Lung (tissue), 16 donors: ENCODE measurements around the gene STK32B. TPM values are rescaled to one million over a fixed set of nuclear protein-coding genes. Genes with fewer than 3 reads are reported as not detected.
"Not testable (repeated sequence)": the region's sequence is repeated elsewhere in the genome, so short reads cannot be mapped to it uniquely, and the experiment has no call there.

Source experiments
- ATAC-seq: fragments of 200-7000 bp; cut with Tn5 transposase; one replicate; pipeline ENCODE4 v1.9.1; 2020; ENCODE audit warnings: moderate number of reproducible peaks; ENCODE audit not compliant: insufficient read depth, low FRiP score
- DNase-seq, 3 donors: peaks; one replicate each; pipeline ENCODE4 v3.0.0-alpha.2; 2013 to 2017
- H3K27ac ChIP-seq, 2 donors: one replicate each; pipeline ENCODE4 v1.5.1; 2013; ENCODE audit warnings: mild to moderate bottlenecking in 2 of 2, moderate library complexity in 2 of 2, control low read depth in 1 of 2, inconsistent platforms in 1 of 2, low read depth in 1 of 2, low read length in 1 of 2
- H3K27me3 ChIP-seq, 3 donors: one replicate each; pipeline ENCODE4 v1.5.1; 2013; ENCODE audit warnings: low read length in 2 of 3; ENCODE audit not compliant: control insufficient read depth in 3 of 3, insufficient read depth in 3 of 3
- H3K36me3 ChIP-seq, 4 donors: one replicate each; pipeline ENCODE4 v1.5.1; 2013; ENCODE audit warnings: low read length in 4 of 4, mild to moderate bottlenecking in 1 of 4, moderate library complexity in 1 of 4; ENCODE audit not compliant: control insufficient read depth in 4 of 4, insufficient read depth in 4 of 4
- H3K4me1 ChIP-seq, 5 donors: one replicate each; pipeline ENCODE4 v1.5.1; 2013; ENCODE audit warnings: low read length in 5 of 5, mild to moderate bottlenecking in 2 of 5, moderate library complexity in 1 of 5; ENCODE audit not compliant: control insufficient read depth in 5 of 5, insufficient read depth in 5 of 5
- H3K4me3 ChIP-seq: one replicate; pipeline ENCODE4 v1.5.1; 2013; ENCODE audit warnings: mild to moderate bottlenecking, control low read depth, moderate library complexity
- H3K9ac ChIP-seq, 2 donors: one replicate each; pipeline ENCODE4 v1.5.1; 2013; ENCODE audit warnings: low read length in 2 of 2, control low read depth in 1 of 2; ENCODE audit not compliant: insufficient read depth in 1 of 2
- H3K9me3 ChIP-seq, 4 donors: one replicate each; pipeline ENCODE4 v1.5.1; 2013; ENCODE audit warnings: low read length in 3 of 4, mild to moderate bottlenecking in 1 of 4, moderate library complexity in 1 of 4; ENCODE audit not compliant: control insufficient read depth in 4 of 4, insufficient read depth in 3 of 4
- WGBS, 2 donors: extraction: QIAGEN DNeasy Blood & Tissue Kit; methylation state at CpG; one replicate each; pipeline ENCODE4 v1.1.7; 2013; 5-methylcytosine and 5-hydroxymethylcytosine counted together
- long read RNA-seq, 5 donors: transcript quantifications; one replicate each; lab custom pipeline, GENCODE V29; 2026
- polyA plus RNA-seq, 2 donors: library from polyadenylated mRNA; stranded (reverse); fragments of 200-250 nt; gene quantifications; one replicate each; pipeline ENCODE4 v1.2.1, GENCODE V29; 2013
- total RNA-seq, 2 donors: library from RNA; depleted of rRNA in 1 of 2; stranded (reverse); fragments of >200 nt in 1 of 2; gene quantifications; one replicate each; pipeline ENCODE4 v1.2.1, GENCODE V29; 2014 to 2021
- TF ChIP-seq, protein P1 (sequence below): IDR thresholded peaks from 2 replicates; pipeline ENCODE4 v1.5.1; 2012; ENCODE audit warnings: mild to moderate bottlenecking; ENCODE audit errors: control extremely low read depth, extremely low read depth
- donor health status: control.
- donor health status: control.
- donor health status: Bipolar disorder and iron deficiency.
- donor health status: healthy.
- donor health status: DM: yes; HTN: yes; CAD: no.

STK32B gene
- total RNA-seq (1 to 10 TPM; 2.2 TPM), polyA plus RNA-seq (under 1 TPM; 0.29 to 0.65 TPM)
- long read RNA-seq, donor 1, partial matches to known transcripts = 0 of 2 reads
- long read RNA-seq, donor 1, other reads (novel, unspliced or antisense) = 0 of 2 reads
- long read RNA-seq, donor 2 = 0 reads
- long read RNA-seq, donor 3 = 0 reads
- long read RNA-seq, donor 4, partial matches to known transcripts = 0 of 1 reads
- long read RNA-seq, donor 4, other reads (novel, unspliced or antisense) = 0 of 1 reads
- long read RNA-seq, donor 5 = 0 reads

DNA sequence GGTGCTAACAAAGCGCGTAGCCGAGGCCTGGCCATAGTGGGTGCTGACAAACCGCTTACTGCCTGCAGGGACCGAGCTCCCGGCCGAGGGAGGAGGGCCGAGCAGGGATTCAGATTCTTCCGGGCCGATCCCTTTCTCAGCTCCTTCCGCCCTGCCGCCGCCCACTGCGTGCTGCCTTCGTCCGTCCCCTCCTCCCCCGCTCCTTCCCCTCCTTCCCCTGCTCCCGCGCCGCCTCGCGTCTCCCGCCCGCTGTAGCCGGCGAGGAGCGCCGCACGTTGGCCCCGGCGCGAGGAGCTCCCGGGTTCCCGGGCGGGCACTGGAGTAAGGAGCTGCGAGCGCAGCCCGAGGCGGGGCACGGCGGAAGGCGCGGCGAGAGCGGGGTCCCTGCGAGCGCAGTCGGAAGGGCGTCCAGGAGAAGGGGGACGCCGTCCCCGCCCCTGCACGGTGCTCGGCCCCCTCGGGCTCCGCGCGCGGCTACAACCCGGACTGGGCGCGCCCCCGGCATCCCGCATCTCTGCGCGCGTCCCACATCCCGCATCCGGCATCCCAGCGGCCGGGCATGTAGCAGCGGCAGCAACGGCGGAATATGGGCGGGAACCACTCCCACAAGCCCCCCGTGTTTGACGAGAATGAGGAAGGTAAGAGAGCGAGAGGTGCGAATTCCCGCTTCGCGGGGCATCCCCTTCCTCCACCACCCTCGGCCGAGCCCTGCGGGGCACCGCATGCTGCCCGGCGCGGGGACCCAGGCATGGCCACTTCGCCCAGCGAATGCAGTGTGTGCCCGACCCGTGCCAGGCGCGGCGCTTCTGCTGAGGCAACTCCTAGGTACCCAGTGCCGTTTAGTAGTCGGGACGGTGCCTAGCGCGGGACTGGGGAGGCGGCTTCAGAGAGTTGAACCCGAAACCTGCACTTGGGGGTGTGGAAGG is at the start of gene STK32B:
Gene STK32B (plus strand): TSS at position 203 of the 926 bp plus-strand sequence.
- H3K9ac ChIP-seq = no peak within 1 kb of the TSS
- TF ChIP-seq, protein P1, sequence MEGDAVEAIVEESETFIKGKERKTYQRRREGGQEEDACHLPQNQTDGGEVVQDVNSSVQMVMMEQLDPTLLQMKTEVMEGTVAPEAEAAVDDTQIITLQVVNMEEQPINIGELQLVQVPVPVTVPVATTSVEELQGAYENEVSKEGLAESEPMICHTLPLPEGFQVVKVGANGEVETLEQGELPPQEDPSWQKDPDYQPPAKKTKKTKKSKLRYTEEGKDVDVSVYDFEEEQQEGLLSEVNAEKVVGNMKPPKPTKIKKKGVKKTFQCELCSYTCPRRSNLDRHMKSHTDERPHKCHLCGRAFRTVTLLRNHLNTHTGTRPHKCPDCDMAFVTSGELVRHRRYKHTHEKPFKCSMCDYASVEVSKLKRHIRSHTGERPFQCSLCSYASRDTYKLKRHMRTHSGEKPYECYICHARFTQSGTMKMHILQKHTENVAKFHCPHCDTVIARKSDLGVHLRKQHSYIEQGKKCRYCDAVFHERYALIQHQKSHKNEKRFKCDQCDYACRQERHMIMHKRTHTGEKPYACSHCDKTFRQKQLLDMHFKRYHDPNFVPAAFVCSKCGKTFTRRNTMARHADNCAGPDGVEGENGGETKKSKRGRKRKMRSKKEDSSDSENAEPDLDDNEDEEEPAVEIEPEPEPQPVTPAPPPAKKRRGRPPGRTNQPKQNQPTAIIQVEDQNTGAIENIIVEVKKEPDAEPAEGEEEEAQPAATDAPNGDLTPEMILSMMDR = no peak
- WGBS, 2 donors = 1 to 2% methylated on average over 76 to 103 of the region's 103 CpGs
- H3K36me3 ChIP-seq = no peaks in the 10 kb centered on the region
- no peak within 1 kb of the TSS for H3K27ac ChIP-seq
- H3K9me3 ChIP-seq = peaks cover 0 to 2% (median 0%) of the 10 kb centered on the region in 4 donors
- ATAC-seq (peak; percentile 43), DNase-seq (peak; percentile 77 to 82 (median 80))
- peak within 1 kb of the TSS; percentile 41 for H3K4me3 ChIP-seq
- H3K4me1 ChIP-seq = peaks cover 0 to 16% (median 0%) of the 10 kb centered on the region in 5 donors
- peaks cover 0 to 11% (median 0%) of the 10 kb centered on the region in 3 donors for H3K27me3 ChIP-seq

DNA sequence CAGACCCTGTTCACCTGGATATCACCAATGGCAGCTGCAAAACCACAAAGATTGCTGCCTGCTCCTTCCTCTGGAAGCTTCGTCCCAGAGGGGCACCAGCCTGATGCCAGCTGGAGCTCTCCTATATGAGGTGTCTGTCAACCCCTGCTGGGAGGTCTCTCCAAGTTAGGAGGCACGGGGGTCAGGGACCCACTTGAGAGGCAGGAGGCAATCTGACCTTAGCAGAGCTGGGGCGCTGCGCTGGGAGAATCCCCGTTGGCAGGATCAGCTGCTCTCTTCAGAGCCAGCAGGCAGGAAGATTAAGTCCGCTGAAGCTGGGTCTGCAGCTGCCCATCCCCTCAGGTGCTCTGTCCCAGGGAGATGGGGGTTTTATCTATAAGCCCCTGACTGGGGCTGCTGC is 49.6 kb upstream of the STK32B start:
- H3K36me3 ChIP-seq, H3K9ac ChIP-seq, DNase-seq, H3K4me1 ChIP-seq, H3K27ac ChIP-seq, ATAC-seq, H3K4me3 ChIP-seq, H3K9me3 ChIP-seq: not testable (repeated sequence)
- H3K27me3 ChIP-seq = peaks cover 0 to 12% (median 0%) of the 10 kb centered on the region in 3 donors
- 75 to 77% methylated on average over 6 of the region's 6 CpGs for WGBS, 2 donors

DNA sequence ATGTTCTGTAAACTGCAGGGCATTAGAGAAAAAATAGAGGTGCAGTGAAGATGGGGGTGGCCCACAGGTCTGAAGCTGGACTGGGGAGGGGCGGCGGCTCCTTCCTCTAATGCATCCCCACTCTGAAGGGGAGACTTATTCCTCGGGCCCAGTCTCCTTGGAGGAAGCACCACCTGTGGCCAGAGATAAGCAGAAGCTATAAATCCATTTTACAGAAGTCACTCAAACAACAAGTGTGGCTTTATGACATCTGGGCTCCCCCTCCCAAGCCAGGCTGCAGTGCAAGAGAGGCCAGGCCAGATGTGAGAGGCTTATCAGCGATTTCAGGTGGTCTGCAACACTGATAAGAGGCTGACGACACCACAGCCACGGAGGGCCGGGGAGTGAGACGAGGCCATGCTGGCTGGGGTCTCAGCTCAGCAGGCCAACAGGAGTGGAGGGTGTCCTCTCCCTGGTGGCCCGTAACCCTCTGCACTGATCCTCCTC is 47.9 kb upstream of the STK32B start:
- 21 to 37% methylated on average over 9 of the region's 9 CpGs for WGBS, 2 donors
- H3K27me3 ChIP-seq = peaks cover 0 to 12% (median 0%) of the 10 kb centered on the region in 3 donors
- no peaks in the 10 kb centered on the region for H3K36me3 ChIP-seq
- ATAC-seq = no peak
- no peaks in the 10 kb centered on the region for H3K9me3 ChIP-seq
- TF ChIP-seq, protein P1 = no peak
- no peak overlapping the region for H3K27ac ChIP-seq
- no peak overlapping the region for H3K4me3 ChIP-seq
- DNase-seq = no peak
- no peaks in the 10 kb centered on the region for H3K4me1 ChIP-seq
- no peak overlapping the region for H3K9ac ChIP-seq

DNA sequence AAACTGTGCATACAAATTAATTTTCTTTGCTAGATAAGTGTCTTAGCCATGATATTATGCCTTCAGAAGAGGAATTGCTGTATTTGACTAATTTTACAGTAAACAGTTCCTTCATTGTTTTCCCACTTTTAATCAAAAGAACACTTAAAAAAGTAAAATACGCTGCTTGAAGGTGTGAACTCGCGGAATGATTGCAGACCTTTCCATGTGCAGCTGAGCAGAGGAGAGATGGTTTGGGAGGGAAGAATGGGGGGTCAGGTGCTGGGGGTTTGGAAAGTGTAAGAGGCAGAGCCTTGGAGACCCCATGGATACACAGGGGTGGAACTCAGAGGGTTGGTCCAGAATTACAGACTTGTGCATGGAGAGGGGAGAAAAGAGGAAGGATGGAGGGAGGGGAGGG is 47.4 kb upstream of the STK32B start:
- Histone ChIP-seq H3K9ac (no peak overlapping the region), H3K4me3 (no peak overlapping the region), H3K27me3 (peaks cover 0 to 12% (median 0%) of the 10 kb centered on the region in 3 donors), H3K27ac (no peak overlapping the region), H3K4me1 (no peaks in the 10 kb centered on the region), H3K9me3 (no peaks in the 10 kb centered on the region), H3K36me3 (no peaks in the 10 kb centered on the region)
- DNase-seq (no peak), ATAC-seq (no peak)
- TF ChIP-seq, protein P1 = no peak
- 75 to 76% methylated on average over 3 of the region's 3 CpGs for WGBS, 2 donors
